HG03354 (cell line): Measurements from ENCODE around the gene MKLN1.

Experiments
- ATAC-seq: cut with Tn5 transposase; IDR thresholded peaks from one replicate; pipeline ENCODE4 v1.9.1; 2021; ENCODE audit warnings: mild to moderate bottlenecking; ENCODE audit not compliant: unreplicated experiment, poor library complexity, severe bottlenecking

Gene MKLN1

DNA sequence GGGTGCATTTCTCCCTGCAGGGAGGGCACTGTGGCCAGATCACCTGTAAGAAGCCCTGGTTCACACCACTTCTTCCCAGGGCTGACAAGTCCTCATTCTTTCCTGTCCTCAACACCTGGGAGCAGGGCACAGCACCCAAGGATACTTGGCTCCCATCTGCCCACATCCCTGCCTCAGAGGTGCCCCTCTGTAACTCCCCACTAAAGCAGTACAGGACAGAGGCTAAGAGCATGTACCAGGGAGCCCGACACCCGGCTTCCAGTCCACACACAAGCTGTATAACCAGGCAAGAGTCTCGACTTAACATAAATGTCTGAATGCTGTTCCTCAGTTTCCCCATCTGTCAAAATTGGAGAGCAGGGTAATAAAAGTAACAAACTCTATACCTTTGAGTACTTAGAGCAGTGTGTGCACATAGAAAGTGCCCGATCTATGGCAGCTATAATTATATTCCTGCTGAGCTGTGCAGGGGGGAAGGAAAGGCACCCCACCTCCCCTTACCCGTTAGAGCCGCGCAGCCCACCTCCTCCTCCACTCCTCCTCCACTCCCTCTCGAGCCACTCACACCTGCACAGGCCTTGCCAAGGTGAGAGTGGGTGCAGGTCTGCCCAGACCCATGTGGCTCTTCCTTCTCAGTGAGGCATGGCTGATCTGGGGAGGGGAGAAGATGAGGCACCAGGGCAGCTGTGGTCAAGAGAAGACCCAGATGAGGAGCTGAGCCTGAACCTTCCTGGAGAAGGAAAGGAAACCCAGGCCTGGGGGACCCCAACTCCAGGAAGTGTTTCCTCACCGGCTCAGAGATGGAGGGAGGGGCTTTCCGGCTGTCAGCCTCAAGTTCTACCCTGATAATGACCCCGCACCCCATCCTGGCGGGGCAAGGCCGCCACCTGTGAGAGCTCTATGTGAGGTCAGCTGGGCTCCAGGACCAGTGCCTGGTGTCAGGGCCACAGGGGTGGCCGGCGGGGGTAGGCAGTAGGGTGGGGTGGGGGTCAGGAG lies 206.2 kb downstream of the MKLN1 start:
- ATAC-seq, result no peak

DNA sequence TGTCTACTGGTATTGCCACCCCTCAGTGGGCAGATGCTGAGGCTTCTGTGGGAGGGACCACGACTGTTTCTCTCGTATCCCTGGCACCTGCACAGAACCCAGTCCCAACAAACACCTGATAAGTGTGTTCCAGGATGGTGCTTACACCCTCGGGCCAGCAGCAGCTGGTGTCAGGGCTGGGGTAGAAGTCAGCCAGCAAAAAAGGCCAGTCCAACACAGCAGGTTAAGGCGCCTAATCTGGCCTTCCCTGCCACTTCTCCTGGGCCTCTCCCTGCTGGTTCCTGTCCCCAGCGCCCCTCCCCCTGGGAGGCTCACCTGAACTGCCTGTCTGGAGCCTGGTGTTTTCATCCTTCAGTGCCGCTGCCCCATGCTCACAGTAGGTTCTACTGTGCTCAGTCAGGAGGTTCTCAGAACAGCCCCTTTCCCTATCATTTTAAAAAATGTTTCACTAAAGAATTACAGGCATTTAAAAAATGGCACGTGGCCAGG lies 208.7 kb downstream of the MKLN1 start:
- no peak for ATAC-seq

DNA sequence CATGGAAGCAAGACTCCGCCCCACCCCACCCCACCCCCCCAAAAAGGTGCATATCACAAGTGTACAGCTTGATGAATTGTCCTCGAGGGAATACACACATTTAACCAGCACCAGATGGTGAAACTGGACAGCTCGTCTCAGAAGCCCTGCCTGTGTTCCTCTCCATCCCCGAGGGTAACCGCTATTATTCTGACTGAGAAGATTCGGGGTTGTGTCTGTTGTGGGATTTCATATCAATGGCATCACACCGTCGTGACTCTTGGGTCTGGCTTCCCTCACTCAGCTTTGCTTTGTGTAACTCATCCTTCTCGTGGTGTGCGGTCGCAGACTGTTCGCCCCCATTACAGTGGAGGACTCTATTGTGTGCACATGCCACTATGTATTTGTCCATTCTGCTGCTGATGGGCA lies 209.9 kb downstream of the MKLN1 start:
- no peak for ATAC-seq

DNA sequence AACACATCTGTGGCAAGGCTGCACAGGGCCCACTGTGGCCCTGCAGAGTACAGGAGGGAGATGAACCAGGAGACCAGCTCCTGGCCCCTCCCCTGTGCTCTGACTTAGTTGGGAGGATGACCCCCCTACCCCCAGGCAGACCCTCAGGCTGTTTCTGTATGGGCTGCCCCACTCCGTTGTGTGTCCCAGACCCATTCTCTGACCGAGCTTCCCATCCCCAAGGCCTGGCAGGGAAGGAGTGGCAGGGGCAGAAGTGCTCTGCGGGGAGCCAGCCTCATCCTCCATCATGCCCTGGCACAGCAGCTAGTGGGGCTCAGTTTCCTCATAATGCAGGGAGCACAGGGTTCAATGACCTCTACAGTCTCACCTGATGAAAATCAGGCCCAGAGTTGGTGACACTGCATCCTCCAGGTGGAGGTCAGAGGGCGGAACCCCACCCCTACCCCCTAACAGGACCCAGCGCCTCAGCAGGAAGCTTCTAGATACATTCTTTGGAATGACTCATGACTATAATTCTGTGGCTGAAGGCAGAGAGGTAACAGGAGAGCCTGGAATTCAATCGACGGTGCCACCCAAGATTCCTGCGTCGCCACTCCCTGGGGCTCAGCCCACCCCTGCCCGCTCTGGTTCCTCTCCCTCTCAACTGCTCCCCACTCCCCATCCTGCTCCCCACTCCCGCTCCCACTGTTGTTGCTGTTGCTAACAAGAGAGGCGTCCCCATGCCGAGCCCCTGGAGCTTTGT lies 210.6 kb downstream of the MKLN1 start:
- no peak for ATAC-seq

DNA sequence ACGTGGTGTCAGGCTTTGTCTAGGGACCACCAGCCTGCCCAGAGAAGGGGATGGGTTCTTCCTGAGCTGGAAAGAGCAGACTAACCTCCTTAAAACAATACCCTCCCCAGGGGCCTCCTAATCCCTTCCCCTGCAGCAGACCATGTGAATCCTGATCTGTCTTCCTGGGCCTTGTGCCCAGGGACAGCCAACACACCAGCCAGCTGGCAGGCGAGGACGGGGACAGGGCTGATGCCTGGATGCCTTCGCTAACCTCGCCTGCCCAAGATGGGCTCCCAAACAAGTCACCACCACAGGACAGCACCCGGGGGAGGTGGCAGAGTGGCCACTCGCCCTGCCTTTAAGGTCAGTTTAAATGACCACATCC lies 211.1 kb downstream of the MKLN1 start:
- ATAC-seq, result no peak

GRCh38 chr7:131540491-131541162 lies 213.0 kb downstream of the MKLN1 start:
- no peak for ATAC-seq

DNA sequence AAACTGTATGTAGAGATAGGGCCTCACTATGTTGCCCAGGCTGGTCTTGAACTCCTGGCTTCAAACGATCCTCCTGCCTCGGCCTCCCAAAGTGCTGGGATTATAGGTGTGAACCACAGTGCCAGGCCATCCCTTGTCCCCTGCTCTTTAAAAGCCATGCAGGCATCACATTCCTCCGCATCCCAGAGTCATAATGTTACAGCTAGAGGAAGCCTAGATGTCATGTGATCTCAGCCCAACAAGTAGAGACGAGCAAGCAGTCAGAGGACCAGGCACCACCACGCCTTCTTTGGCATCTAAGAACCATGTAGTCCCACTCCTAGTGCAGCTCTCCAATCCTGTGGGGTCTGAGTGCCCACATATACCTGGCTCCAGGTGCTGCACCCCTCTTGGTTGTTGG lies 215.6 kb downstream of the MKLN1 start:
- no peak for ATAC-seq

GRCh38 chr7:131544021-131544420 lies 216.3 kb downstream of the MKLN1 start:
- ATAC-seq, result no peak

- no peak for ATAC-seq
Measured at GRCh38 chr7:131544449-131545301, 217.0 kb downstream of the MKLN1 start.

GRCh38 chr7:131546126-131546525 lies 218.4 kb downstream of the MKLN1 start:
- no peak for ATAC-seq
